GM18868 (cell line): ENCODE measurements around the gene ASCL2.

Experiments used
- ATAC-seq: cut with Tn5 transposase; IDR thresholded peaks from one replicate; pipeline ENCODE4 v1.9.1; 2021; ENCODE audit warnings: mild to moderate bottlenecking, moderate library complexity; ENCODE audit not compliant: unreplicated experiment

ASCL2 gene

DNA sequence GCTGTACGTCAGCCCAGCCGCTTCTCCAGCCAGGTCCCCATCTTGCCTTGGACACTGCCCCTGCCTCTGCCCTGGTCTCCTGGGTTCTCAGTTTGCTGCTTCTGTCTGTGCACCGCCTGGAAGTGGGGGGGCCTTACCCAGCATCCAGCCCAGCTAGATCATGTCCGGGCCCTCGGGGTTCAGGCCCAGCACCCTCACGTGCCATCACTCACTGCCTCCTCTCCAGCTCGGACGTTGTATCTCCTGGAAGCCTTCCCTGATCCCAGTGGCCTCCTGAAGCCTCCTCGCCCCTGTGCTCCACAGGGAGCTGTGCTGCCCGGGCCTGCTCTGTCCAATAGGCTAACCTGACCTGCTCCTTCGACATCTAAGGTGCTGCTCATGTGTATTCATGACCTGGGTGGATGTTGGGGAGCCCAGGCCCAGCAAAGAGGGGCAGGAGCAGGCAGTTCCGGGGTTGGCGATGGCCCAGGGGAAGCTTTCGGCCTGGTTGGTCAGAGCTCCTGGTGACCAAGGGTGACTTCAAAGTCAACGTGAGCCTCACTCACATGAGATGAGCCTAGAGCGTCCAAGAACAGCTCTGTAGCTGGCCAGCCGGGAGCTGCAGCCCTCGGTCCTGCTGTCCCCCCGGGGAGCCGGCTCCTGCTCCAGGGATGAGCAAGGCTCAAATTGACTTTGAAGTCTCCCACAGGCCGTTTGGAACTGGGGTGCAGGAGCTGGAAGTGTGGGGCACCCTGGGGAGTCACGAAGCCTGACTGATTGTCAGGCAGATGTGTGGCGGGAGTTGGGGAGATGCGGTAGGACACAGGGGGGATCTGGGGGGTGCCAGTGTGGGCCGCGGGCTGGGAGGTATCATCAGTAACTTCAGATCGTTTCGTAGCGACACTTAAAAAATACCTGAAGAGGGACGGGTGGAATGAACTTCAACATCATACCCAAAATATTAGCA, 5.2 kb upstream of the ASCL2 start:
- ATAC-seq: no peak

DNA sequence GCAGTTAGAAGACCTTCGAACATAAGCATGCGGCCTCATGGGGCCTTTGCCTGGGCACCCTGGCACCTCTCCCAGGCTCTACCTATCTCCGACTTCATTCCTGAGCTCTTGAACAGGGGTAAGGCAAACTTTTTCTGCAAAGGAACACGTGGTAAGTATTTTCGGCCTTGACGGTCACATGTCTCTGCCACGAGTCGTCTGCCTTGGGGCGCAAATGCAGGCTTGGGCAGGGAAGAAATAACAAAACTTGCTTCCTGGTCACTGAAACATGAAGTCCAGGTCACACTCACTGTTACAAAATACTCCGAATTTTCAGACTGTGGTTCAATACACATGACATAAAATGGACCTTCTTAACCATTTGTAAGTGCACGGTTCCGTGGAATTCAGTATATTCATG, 3.4 kb upstream of the ASCL2 start:
- no peak for ATAC-seq

DNA sequence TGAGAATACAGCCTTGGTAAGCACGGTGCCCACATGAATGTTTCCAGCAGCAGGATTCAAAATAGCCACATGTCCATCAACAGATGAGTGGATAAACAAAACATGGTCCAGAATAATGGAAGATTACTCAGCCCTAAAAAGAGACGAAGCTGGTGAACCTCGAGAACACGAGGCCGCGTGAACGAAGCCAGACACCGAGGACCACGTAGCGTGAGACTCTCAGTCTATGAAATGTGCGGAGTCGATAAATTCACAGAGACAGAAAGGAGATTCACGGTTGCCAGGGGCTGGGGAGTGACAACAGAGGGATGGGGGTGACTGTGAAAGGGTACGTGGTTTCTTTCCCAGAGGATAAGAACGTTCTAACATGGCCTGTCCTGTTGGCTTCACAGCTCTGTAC, 2.9 kb upstream of the ASCL2 start:
- no peak for ATAC-seq

DNA sequence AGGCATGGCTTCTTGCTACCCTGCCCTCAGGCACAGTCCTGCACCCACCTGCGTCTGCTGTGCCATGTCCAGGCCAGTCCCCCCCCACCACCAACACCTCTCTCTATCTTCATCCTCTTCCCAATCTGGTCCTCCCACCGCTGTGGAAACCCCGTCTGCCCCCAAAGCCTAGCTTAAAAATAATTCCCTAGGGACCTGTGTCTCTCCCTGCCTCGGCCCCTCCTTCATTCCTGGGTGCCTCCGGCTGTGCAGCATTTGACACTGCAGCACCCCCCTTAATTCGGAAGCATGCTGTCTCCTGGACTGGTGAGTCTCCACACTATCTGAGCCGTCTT, 2.5 kb upstream of the ASCL2 start:
- no peak for ATAC-seq

DNA sequence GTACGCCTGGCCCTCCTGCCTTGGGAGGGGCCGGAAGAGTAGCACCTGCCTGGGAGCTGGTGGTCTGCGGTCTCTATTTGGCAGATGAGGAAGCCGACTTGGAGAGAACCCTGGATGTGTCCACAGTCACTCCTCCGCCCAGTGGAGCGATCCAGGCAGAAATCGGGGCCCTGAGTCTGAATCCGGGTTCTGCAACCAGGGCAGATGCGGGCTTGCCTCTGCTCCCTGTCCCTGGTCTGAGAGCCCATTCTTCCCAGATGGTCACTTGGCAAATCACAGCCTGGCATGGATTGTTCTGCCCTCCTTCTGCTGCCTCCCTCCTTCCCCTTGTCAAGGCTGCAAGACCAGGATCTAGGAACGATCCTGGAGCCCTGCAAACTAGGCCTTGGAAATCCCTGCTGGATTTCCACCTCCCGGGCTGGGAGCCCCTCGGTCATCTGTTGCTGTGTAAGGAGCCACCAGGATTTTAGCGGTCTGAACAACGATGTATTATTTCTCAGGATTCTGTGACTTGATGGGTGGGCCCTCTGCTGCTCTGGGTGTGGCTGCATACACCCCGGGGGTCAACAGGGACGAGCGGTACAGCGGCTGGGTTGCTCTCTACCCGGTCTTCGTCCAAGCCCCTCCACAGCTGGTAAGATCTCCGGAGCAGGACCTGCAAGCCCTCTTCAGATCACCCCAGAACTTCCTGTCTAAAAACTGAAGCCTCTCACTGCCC, 2.0 kb upstream of the ASCL2 start:
- ATAC-seq: no peak

DNA sequence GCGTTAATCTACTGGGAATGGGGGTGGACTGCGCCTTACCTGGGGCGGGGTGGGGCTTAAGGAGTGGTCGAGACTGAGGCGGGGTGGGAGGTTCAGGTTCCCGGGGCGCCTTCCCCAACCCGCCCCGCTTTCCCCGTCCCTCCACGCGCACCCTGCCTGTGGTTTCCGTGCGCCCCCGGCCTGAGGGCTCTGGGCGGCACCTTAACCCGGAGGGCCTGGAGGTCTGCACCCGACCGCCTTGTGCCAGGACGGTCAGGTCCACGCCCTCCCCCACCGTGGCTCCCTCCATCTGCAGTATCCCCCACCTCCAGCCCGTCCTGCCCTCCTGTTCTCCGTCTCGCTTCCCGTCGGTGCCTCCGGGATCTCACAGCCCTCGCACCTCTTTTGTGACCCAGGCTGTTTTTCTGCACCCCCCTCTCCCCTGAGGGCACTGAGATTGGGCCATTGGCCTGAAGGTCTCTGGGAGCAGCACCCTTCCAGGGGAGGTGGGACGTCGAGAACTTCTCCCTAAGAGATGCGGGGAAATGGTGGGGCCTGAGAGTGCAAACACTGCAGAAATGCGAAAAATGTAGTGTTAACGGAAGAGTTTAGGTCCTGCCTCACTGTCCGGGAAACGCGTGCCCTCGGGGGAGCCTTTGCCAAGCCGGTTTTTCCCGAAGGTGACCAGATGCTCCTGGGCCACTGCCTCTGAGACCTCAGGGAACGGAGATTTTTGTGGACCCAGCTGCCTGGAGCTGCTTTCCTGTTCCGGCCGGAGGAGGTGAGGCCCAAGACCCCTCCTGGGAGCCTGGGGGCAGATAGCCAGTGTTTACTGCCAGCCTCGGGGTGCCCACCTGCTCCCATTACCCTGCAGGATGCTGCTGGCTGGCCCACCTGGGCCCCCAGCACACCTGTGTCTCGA, 1.2 kb upstream of the ASCL2 start:
- no peak for ATAC-seq

DNA sequence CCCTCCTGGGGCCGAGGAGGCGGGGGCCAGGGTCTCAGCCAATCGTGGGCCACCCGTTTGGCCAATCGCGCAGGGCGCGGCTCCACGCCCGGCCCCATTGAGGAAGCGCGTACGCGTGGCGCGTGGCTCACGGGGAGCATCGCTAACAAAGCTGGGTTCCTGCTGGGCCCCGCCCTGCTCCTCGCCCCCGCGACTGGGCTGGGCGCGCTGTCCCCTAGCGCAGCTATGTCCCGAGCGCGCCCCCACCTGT, 614 bp upstream of the ASCL2 start:
- no peak for ATAC-seq

DNA sequence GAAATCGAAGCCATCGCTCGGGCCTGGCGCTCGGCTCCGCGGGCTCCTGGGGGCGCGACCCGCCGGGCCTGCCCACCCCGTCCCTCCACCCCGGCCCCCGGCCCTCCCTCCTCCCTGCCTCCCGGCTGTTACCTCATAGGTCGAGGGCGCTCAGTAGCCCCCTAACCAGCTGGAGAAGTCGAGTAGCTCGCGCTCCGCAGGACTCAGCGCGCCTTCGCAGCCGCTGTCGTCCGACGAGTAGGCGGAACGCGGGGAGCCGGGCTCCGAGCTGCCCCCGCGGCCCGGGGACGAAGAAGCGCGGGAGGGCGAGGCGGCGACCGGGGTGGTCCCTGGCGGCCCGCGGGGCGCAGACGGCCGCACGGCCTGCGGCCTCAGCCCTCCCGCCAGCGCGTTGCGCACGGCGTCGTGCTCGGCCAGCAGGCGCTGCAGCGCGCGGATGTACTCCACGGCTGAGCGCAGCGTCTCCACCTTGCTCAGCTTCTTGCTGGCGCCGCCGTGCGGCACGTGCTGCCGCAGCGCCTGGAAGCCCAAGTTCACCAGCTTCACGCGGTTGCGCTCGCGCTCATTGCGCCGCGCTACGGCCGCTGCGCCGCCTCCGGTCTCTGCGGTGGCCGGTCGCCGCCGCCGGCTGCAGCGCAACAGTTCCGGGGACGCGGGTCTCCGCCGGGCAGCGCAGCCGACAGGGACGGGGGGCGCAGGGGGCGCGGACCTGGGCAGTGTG, 627 bp downstream of the ASCL2 start:
- ATAC-seq: no peak

DNA sequence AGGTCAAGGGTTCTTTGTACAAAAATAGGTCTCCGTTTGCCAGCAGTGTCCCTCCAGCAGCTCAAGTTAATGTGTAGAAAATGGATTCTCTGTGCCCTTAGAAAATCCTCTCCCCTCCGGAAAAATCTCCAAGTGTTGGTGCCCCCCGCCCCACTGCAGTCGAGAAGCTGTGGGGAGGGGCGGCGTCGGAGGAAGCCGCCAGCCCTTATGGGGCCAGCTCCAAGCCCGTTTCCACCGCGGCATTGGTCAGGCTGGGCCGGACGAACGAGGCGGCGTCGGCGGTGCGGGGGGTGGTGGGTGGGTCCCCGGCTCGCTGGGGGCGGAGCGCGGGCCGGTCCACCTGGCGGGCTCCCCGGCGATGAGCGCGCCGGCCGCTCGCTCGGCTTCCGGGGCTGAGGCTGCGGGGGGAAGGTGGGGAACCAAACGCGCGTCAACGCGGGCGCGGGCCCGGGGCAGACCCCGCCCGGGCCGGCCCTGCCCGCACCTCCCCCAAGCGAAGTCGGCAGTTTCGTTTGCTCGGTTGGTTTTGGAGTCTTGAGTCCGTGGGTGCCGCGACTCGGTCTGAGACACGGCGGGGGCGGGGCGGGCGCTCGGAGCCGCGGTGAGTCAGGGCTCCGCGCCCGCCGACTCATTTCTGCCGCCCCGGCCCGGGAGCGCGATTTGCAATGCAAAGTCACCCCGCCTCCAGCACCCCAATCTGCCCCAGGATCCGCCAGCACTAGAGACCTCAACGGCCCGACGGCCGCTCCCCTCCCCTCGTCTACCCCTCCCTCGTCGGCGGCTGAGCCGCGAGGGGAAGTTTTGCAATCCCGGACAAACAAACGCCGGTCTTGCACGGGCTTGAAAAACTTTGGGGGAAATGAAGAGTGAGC, 1.4 kb downstream of the ASCL2 start:
- no peak for ATAC-seq

DNA sequence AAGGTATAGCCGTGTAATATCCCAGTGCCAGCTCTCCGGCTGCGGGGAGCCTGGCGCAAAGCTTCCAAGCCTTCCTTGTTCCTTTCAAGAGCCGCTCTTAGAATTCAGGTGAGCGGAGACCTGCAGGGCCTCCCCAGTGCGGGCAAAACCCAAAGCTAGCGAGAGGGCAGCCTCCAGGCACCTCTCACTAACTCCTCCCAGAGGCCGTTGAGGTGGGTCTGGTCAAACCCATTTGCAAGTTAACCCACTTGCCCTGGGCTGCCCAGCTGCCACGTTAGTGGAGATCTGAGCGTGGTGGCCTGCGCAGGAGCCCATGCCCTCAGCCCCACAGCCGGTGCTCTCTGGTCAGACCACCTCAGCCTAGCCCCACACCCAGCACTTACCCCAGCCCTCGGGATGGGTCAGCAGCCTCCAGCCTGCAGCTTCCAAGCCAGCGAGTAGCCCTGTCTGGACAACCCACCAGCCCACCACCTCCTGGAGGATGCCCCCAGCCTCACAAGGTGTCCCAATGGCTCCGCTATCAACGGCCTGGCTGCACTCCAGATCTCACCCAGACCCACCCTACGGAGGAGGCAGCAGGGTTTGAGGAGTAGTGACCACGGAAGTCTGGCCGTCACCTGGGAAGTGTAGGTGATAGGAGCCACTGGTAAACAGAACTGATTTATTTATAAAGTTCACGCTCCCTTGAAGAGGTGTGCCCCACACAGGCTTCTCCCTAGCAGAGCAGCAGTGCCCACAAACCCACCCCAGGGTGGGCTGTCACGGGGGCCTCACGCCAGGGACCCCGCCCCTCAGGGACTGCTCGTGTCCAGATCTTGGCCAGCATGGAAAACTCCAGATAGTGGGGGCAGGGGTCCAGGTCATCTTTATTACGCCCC, 2.3 kb downstream of the ASCL2 start:
- no peak for ATAC-seq

DNA sequence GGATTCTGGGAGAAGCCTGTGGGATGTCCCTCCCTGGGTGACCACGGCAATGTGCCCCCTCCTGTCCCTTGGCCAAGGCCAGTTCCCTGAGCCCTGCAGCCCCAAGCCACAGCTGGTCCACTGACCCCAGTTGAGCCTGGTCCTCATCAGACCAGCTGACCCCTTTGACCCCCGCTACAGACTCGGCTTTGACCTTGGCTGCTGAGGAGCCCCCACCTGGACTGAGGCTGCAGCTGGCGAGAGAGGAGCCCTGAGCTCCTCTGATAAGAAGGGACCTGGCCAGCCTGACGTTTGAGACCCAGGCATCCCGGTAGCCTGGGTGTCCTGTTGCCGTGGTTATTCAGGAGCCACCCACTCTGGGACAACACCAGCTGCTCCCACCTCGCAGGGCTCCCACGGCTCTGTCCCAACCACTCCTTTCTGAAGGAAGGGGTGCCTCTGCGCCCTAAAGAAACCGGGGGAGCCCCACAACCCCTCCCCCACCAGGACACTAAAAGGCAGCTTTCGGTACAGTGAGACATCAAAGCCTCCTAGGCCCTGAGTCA, 3.0 kb downstream of the ASCL2 start:
- no peak for ATAC-seq

DNA sequence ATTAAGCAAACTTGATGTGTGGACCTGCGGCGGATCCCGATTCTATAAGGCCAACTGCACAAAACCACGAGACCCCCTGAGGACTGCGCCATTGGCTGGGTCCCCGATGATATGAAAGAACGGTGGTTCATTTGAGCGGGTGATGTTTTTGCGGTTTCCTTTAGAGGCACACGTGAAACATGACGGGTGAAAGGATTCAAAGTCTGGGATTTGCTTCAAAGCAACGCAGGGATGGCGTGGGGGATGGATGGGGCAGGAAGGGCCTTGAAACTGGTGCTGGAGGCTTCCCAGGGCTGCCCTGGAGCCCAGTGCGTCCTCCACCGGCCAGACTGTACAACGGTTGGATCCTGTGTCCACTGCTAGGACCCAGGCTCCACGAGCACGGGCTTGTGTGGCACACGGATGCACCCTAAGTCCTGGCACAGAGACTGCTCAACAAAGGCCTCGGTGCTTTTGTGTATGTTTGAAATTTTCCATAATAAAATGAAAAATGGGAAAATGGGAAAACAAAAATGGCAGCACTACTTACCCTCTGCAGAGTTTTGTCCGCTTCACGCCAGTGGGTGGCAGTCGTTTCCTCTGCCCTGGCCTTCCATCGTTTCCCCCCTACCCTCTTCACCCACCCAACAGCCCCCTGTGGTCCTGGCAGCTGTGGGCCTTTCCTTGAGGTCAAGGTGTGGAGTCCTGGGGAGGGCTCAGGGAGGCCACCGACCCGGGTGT, 3.6 kb downstream of the ASCL2 start:
- ATAC-seq: no peak

DNA sequence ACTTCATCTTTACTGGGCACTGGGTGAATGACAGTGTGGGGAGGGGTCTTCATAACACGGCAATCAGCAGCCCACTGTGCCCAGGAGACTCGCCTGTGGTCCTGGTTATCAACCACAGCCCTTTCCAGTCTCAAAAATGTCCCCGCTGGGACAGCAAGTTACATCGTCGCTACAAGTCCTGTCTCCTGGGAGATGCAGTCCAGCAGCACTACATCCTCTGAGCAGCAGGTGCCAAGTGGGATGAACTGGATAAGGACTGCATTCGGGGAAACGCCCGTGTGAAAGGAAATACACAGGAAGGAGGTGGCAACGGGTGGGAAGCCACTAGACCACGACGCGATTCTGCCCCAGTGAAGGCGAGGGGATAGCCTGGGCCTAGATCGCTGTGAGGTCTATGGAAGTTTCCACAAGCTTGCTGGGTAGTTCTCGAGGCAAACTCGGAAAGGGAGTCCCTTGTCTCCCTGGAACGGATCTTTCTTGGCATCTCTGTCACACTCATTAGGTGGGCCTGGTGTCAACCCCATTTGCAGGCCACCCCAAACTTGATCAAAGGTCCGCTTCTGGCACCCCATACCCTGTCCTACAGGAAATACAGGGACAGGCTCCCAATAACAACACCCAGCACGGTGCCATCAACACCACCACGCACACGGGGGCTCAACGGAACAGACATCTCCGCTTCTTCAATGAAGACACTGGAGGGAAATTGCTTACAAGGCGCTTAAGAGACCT, 4.4 kb downstream of the ASCL2 start:
- ATAC-seq: no peak

DNA sequence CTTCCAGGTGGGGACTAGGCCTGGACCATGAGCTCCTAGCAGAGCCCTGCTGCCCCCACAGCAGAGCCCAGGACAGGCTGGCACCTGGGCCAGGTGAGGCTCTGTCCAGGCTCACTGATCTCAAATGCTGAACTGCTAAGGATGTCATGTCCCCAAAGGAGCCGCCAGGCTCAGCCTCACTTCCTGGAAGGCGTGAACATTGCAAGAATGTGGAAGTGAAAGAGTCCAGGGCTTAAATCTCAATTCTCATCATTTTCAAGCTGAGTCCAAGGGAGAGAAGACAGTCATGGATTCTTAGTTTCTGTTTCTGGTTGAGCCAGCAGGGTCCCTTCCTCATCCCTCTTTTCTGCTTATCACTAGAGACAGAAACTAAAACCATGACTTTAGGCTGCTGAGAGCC, 5.0 kb downstream of the ASCL2 start:
- peak; percentile 48 for ATAC-seq

DNA sequence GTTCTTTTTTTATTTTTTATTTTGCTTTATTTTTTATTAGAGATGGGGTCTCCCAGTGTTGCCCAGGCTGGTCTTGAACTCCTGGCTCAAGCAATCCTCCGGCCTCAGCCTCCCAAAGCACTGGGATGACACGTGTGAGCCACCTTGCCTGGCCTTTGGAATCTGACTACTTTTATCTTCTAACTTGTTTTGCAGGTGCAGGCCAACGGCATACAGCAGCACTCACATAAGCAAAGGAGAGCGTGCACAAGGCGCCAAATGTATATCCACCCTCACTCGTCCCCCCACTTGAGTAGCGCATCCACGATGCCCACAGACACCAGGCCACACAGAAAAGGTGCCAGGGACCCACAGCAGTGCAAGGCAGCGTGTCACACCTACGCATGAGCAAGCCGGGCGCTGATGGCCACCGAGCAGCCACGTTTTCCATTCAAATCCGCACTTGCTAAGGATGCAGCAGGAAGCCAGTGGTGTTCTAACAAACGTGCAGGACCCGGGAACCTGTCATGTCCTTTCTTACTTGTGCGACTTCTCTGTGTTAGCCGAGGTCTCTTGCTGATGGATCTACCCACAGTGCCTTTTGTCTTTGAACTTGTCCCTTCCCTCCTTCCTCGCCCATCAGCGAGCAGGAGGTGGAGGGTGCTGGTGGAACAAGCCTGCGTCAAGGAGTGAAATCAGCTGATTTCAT, 5.9 kb downstream of the ASCL2 start:
- ATAC-seq: no peak

DNA sequence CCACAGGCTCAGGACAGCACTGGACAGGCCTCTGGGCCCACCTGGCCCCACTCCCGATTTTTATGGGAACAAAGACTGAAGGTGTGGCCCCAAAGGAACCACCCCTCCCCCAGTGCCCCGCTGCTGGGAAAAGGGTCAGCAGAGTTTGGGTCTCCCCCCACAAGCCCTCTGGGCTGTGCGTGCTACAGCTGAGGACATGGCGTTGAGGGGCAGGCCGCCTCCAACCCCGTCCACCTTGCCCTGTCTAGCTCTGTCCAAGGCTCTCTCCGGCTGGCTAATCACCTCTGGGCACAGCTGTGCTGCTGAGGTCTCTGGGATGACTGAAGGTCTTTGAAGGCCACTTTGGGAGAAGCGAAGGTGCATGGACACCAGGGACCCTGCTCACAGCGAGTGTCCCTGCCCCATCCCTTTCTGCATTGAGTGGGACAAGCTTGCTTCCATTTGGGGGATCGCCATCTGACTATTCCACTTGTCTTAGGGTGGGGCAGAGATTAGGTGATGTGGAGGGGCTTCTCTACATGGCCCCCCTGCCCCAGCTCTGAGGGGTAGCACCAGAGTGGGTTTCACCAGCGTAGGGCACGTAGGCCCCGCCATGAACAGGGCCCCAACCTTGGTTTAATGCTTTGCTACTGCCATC, 6.5 kb downstream of the ASCL2 start:
- ATAC-seq: no peak
